ENCODE data around the gene AKAP3.

The AKAP3 gene

GRCh38 chr12:4648501-4649357, at the start of gene AKAP3, which contains the start of gene NDUFA9 (continued):
- TF ChIP-seq ZNF704 (tag by site-specific recombination; IDR thresholded peaks at IDR 0.05) (no peak), ZNF518A (tag by site-specific recombination; conservative IDR thresholded peaks at IDR 0.05; ENCODE audit: low read depth) (peak; percentile 49; the same call in 1 of the 2 replicates), ZBTB44 (tag by site-specific recombination; IDR thresholded peaks at IDR 0.05) (no peak), ZNF146 (tag by site-specific recombination; IDR thresholded peaks at IDR 0.05) (no peak), YY2 (tag by site-specific recombination; IDR thresholded peaks at IDR 0.05) (peak; percentile 89), ZNF639 (tag by site-specific recombination; IDR thresholded peaks at IDR 0.05) (peak; percentile 55), SP3 (tag by site-specific recombination; IDR thresholded peaks at IDR 0.05) (no peak), SCRT1 (tag by site-specific recombination; IDR thresholded peaks at IDR 0.05; ENCODE audit: borderline replicate concordance) (no peak), FEZF1 (tag by site-specific recombination; IDR thresholded peaks at IDR 0.05) (no peak), ZNF529 (tag by site-specific recombination; IDR thresholded peaks at IDR 0.05; ENCODE audit: insufficient replicate concordance) (no peak), SP2 (tag by site-specific recombination; IDR thresholded peaks at IDR 0.05) (no peak), ZBTB1 (tag by site-specific recombination; IDR thresholded peaks at IDR 0.05) (no peak), ZBTB48 (tag by site-specific recombination; IDR thresholded peaks at IDR 0.05) (no peak; the same call in 1 of the 2 replicates), ZNF292 (tag by site-specific recombination; IDR thresholded peaks at IDR 0.05; ENCODE audit: borderline replicate concordance, low read depth) (no peak), ZNF24 (tag by site-specific recombination; IDR thresholded peaks at IDR 0.05) (no peak; the same call in 1 of the 2 replicates), ZNF843 (tag by site-specific recombination; IDR thresholded peaks at IDR 0.05) (no peak), ZNF433 (tag by site-specific recombination; IDR thresholded peaks at IDR 0.05; ENCODE audit: low read depth) (no peak), ZSCAN4 (tag by site-specific recombination; IDR thresholded peaks at IDR 0.05) (no peak), ZNF626 (tag by site-specific recombination; IDR thresholded peaks at IDR 0.05) (no peak), ZNF548 (tag by site-specific recombination; IDR thresholded peaks at IDR 0.05) (no peak), ZNF184 (tag by site-specific recombination; IDR thresholded peaks at IDR 0.05) (no peak), YY1 (tag by site-specific recombination; IDR thresholded peaks at IDR 0.05) (peak; percentile 86), PRDM4 (tag by site-specific recombination; IDR thresholded peaks at IDR 0.05) (peak; percentile 53; the same call in 1 of the 2 replicates), ZNF394 (tag by site-specific recombination; IDR thresholded peaks at IDR 0.05; ENCODE audit: borderline replicate concordance) (no peak)
